Erythroblast (primary cell): Measurements from ENCODE around the gene SLC26A8.

Source experiments
- GATA1 ChIP-seq: IDR thresholded peaks from 2 replicates; pipeline ENCODE4 v1.6.1; 2011; ENCODE audit warnings: low read depth, mild to moderate bottlenecking, control low read depth, low read length, moderate library complexity
- POLR2A ChIP-seq: IDR thresholded peaks from 2 replicates; pipeline ENCODE4 v1.6.1; 2011; ENCODE audit warnings: mild to moderate bottlenecking, low read length

DNA sequence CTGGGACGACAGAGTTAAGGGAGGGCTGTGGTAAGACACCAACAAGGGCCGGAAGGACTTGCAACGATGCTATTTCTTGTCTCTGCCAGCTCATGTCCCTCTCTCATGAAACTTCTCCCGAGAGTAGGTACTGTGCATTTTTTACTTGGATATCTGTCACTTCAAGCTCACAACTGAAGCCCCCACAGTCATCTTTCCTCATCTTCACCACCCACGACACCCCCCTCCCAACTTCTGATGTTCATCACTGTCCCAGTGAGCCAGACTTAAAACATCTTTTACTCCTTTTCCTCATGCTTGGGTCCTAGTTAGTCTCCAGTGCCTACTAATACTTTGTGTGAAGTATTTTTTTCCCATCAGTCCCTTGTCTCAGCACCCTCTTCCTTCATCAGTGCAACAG is 68.9 kb downstream of the SLC26A8 start:
- TF ChIP-seq POLR2A = no peak
- no peak for TF ChIP-seq GATA1
